K562 (cell line): ENCODE results near the gene ADGRD1. TPM values are rescaled to one million over a fixed set of nuclear protein-coding genes. Genes with fewer than 3 reads are reported as not detected.
A peak's percentile ranks its signal among the peaks of the same experiment; 100 is the strongest.

ENCODE experiments used
- ATAC-seq: fragments of 200-7000 bp; cut with Tn5 transposase; 3 replicates; pipeline ENCODE4 v1.9.1; 2020; ENCODE audit warnings: moderate library complexity
- BruUV-seq: library from RNA; stranded (reverse); fragments of 400-500 nt; replicated peaks from 2 replicates; lab custom pipeline; 2021; lab: Mats Ljungman, UMichigan
- CTCF ChIA-PET: fragments of 300-600 bp; formaldehyde crosslinking; extraction: SDS; loops from one replicate; lab custom pipeline; 2021; ENCODE audit warnings: low intra/inter-chr PET ratio; lab: Yijun Ruan, JAX
- POLR2A ChIA-PET: fragments of 300-600, 350-650 bp; sonication (Branson Sonifier 250); formaldehyde crosslinking; extraction: SDS; loops from one replicate; lab custom pipeline; 2021; ENCODE audit warnings: antibody characterized with exemption, inconsistent platforms; lab: Yijun Ruan, JAX
- DNase-seq, 4 experiments: peaks; one replicate each; pipeline versions ENCODE4 v3.0.0 to v3.0.0-alpha.2; 2011 to 2018; ENCODE audit warnings: low spot score in 3 of 4, mixed read lengths in 3 of 4; ENCODE audit errors: extremely low read depth in 1 of 4
- FAIRE-seq: peaks from 2 replicates; lab custom pipeline; 2011; peaks lifted over from hg19 to GRCh38; lab: Jason Lieb, UNC
- H2AFZ ChIP-seq: 2 replicates; pipeline ENCODE4 v1.6.0; 2011; ENCODE audit warnings: low read depth, low read length, control low read depth, inconsistent platforms
- H3K27ac ChIP-seq: fragments of 200-600 bp; 3 replicates; pipeline ENCODE4 v1.8.0; 2011; ENCODE audit warnings: low read depth, mild to moderate bottlenecking, control low read depth, inconsistent platforms, low read length, moderate library complexity, mixed read lengths; ENCODE audit errors: extremely low read depth
- H3K27me3 ChIP-seq, 2 experiments: fragments of 300-600 bp in 1 of 2; 2 replicates in 1 of 2; 3 replicates in 1 of 2; pipeline versions ENCODE4 v1.6.0 to v1.8.0; 2011; ENCODE audit warnings: inconsistent platforms in 2 of 2, low read length in 2 of 2, mild to moderate bottlenecking in 1 of 2, mixed read lengths in 1 of 2, moderate library complexity in 1 of 2; ENCODE audit not compliant: control insufficient read depth in 2 of 2, insufficient read depth in 2 of 2
- H3K36me3 ChIP-seq: fragments of 300-600 bp; 3 replicates; pipeline ENCODE4 v1.8.0; 2011; ENCODE audit warnings: mild to moderate bottlenecking, low read length, inconsistent platforms; ENCODE audit not compliant: control insufficient read depth, insufficient read depth
- H3K4me1 ChIP-seq, 2 experiments: fragments of 200-600 bp in 1 of 2; replicated peaks in 1 of 2; 2 replicates in 1 of 2; 3 replicates in 1 of 2; pipeline versions ENCODE4 v1.5.1 to v1.8.0; 2011; ENCODE audit warnings: inconsistent platforms in 2 of 2, low read length in 2 of 2, mild to moderate bottlenecking in 1 of 2, mixed read lengths in 1 of 2, moderate library complexity in 1 of 2; ENCODE audit not compliant: control insufficient read depth in 2 of 2, insufficient read depth in 2 of 2
- H3K4me2 ChIP-seq: 2 replicates; pipeline ENCODE4 v1.6.1; 2011; ENCODE audit warnings: low read length, control low read depth, inconsistent platforms, mixed read lengths; ENCODE audit not compliant: insufficient read depth
- H3K4me3 ChIP-seq: fragments of 200-600 bp; sonication (generic), shearing (Covaris generic); 2 replicates; pipeline ENCODE4 v1.5.1; 2016; ENCODE audit warnings: control low read depth, inconsistent platforms
- H3K79me2 ChIP-seq: fragments of 200-600 bp; 3 replicates; pipeline ENCODE4 v1.8.0; 2011; ENCODE audit warnings: low read length, inconsistent platforms; ENCODE audit not compliant: control insufficient read depth, insufficient read depth
- H3K9ac ChIP-seq, 2 experiments: 2 replicates each; pipeline versions ENCODE4 v1.6.0 to v1.6.1; 2011; ENCODE audit warnings: low read depth in 2 of 2, low read length in 2 of 2, control low read depth in 1 of 2, inconsistent platforms in 1 of 2, mild to moderate bottlenecking in 1 of 2, mixed read lengths in 1 of 2; ENCODE audit not compliant: insufficient read depth in 1 of 2
- H3K9me1 ChIP-seq: one replicate; pipeline ENCODE4 v1.6.0; 2011; ENCODE audit warnings: inconsistent platforms, mild to moderate bottlenecking, low read length, moderate library complexity; ENCODE audit not compliant: control insufficient read depth, insufficient read depth
- H3K9me3 ChIP-seq: replicated peaks from 2 replicates; pipeline ENCODE4 v1.5.1; 2011; ENCODE audit warnings: low read depth, low read length, inconsistent platforms; ENCODE audit not compliant: control insufficient read depth, insufficient read depth
- H4K20me1 ChIP-seq: replicated peaks from 2 replicates; pipeline ENCODE4 v1.6.1; 2011; ENCODE audit warnings: low read length, inconsistent platforms, mixed read lengths; ENCODE audit not compliant: control insufficient read depth, insufficient read depth
- CBX2 ChIP-seq: fragments of 200-600 bp; sonication (generic); IDR thresholded peaks from one replicate; pipeline ENCODE4 v1.6.1; 2012; ENCODE audit warnings: mild to moderate bottlenecking, low read length, inconsistent platforms; ENCODE audit not compliant: insufficient read depth, poor library complexity, severe bottlenecking
- JUNB ChIP-seq: fragments of 450-650 bp; formaldehyde crosslinking; conservative IDR thresholded peaks from 2 replicates; pipeline ENCODE4 v1.4.0; 2020; ENCODE audit warnings: mild to moderate bottlenecking
- KAT8 ChIP-seq: fragments of 450-650 bp; IDR thresholded peaks from 2 replicates; pipeline ENCODE4 v1.6.1; 2016; ENCODE audit warnings: low read depth, mild to moderate bottlenecking
- WGBS: fragments of 100-300 bp; shearing (Covaris generic); methylation state at CpG from one replicate; pipeline ENCODE4 v1.1.6; 2016; ENCODE audit warnings: low coverage, mixed read lengths; ENCODE audit not compliant: insufficient coverage; ENCODE audit errors: missing lambda C conversion rate; 5-methylcytosine and 5-hydroxymethylcytosine counted together
- in situ Hi-C: fragments of 300-500 bp; cut with MboI; formaldehyde crosslinking; loops from 4 replicates; pipeline ENCODE4 v1.15.0; 2018; ENCODE audit warnings: inconsistent platforms, mixed read lengths
- intact Hi-C: fragments of 100-400 bp; cut with micrococcal nuclease; formaldehyde crosslinking; loops from 2 replicates; pipeline ENCODE4 v1.14.2; 2022
- polyA plus RNA-seq, 8 experiments: library from polyadenylated mRNA; depleted of rRNA in 4 of 8; stranded (reverse) in 5 of 8; unstranded in 3 of 8; fragments of >200 nt; fragmentation: Nextera tagmentation in 2 of 8; fragmentation: Illumina TruSeq in 1 of 8; extraction: Ambion mirVana in 2 of 8; extraction: Trizol in 1 of 8; gene quantifications; 2 replicates each; pipeline versions ENCODE4 v1.2.1 to v1.2.3, GENCODE V29; 2011 to 2014; ENCODE audit warnings: inconsistent platforms in 1 of 8, missing spikeins in 1 of 8
- total RNA-seq, 7 experiments: library from RNA; depleted of rRNA in 6 of 7; stranded (reverse); fragments of >200 nt in 6 of 7; fragmentation: Illumina TruSeq in 2 of 7; extraction: Trizol in 2 of 7; gene quantifications; 2 replicates each; pipeline versions ENCODE4 v1.2.1 to v1.2.3, GENCODE V29; 2011 to 2021; ENCODE audit warnings: low replicate concordance in 1 of 7

ADGRD1 gene
- total and polyA plus RNA-seq, 9 of the 15 experiments (the other 6 are each of a cell fraction or from before 2014, with no cell fraction given) = 1.7 to 11.7 (median 3.3) TPM

GRCh38 chr12:130932061-130932930 is 21.4 kb upstream of the ADGRD1 start:
- Histone ChIP-seq H3K4me3 (no peak overlapping the region), H3K9me1 (no peaks in the 10 kb centered on the region), H4K20me1 (no peaks in the 10 kb centered on the region), H3K79me2 (no peaks in the 10 kb centered on the region), H3K27me3 (peaks cover 42 to 58% of the 10 kb centered on the region in 2 experiments), H3K9ac (no peak overlapping the region), H3K36me3 (no peaks in the 10 kb centered on the region), H3K9me3 (no peaks in the 10 kb centered on the region), H3K4me2 (no peak overlapping the region), H2AFZ (no peak overlapping the region)
- no peak for DNase-seq
- CTCF ChIA-PET = no interaction called here
- POLR2A ChIA-PET = interaction anchor here (0.7 to 2.0 kb wide), 4 partner anchors 9 to 156 kb away, joined by 3 to 6 read pairs (median 4); no protein-coding TSS in a partner anchor
- TF ChIP-seq KAT8 = no peak
- no peak for TF ChIP-seq JUNB (CRISPR knock-in tag)
- TF ChIP-seq CBX2 = peak; percentile 11
- TF ChIP-seq, all 486 proteins: peak for 1
- FAIRE-seq (no peak), ATAC-seq (no peak)
- 7% methylated on average over 10 of the region's 10 CpGs for WGBS
- Histone ChIP-seq H3K4me1 (peaks cover 5 to 7% of the 10 kb centered on the region in 2 experiments; a peak in 1 of 5 replicates), H3K27ac (no peak overlapping the region)
- in situ Hi-C loops = no loop called here
- BruUV-seq = no TSS peak
- intact Hi-C loops = no loop called here
